Type B pancreatic cell (in vitro differentiated cells): Measurements from ENCODE around the gene EXOC4. TPM values are rescaled to one million over a fixed set of nuclear protein-coding genes. Genes with fewer than 3 reads are reported as not detected.

Source experiments
- DNase-seq: peaks from one replicate; pipeline ENCODE4 v3.0.0; 2021; ENCODE audit warnings: mixed read lengths; ENCODE audit not compliant: unreplicated experiment; ENCODE audit errors: extremely low spot score
- H3K27ac Mint-ChIP-seq: 2 replicates; pipeline ENCODE4 v1.8.0; 2021; ENCODE audit warnings: mild to moderate bottlenecking, mixed read lengths
- H3K27me3 Mint-ChIP-seq: 2 replicates; pipeline ENCODE4 v1.8.0; 2021; ENCODE audit warnings: mixed read lengths
- H3K36me3 Mint-ChIP-seq: 2 replicates; pipeline ENCODE4 v1.8.0; 2021; ENCODE audit warnings: mixed read lengths
- H3K4me1 Mint-ChIP-seq: one replicate; pipeline ENCODE4 v1.8.0; 2021; ENCODE audit warnings: mixed read lengths; ENCODE audit not compliant: unreplicated experiment
- H3K4me3 Mint-ChIP-seq: 2 replicates; pipeline ENCODE4 v1.8.0; 2021; ENCODE audit warnings: mild to moderate bottlenecking, mixed read lengths
- H3K9me3 Mint-ChIP-seq: 2 replicates; pipeline ENCODE4 v1.8.0; 2021; ENCODE audit warnings: mixed read lengths
- CTCF ChIP-seq: fragments of 200-600 bp; sonication (generic); conservative IDR thresholded peaks from 2 replicates; pipeline ENCODE4 v1.5.0; 2021; ENCODE audit warnings: antibody characterized with exemption, mild to moderate bottlenecking
- total RNA-seq: library from RNA; stranded (reverse); gene quantifications from 2 replicates; pipeline ENCODE4 v1.2.1, GENCODE V29; 2021; ENCODE audit warnings: low replicate concordance

The EXOC4 gene
- total RNA-seq, 1 donor from 2014 or later = 95.5 TPM

GRCh38 chr7:133613250-133613790 lies 360.4 kb downstream of the EXOC4 start:
- H3K27me3 Mint-ChIP-seq = peaks cover 3% of the 10 kb centered on the region
- H3K4me3 Mint-ChIP-seq = no peak overlapping the region
- no peak for TF ChIP-seq CTCF
- no peak overlapping the region for H3K27ac Mint-ChIP-seq
- DNase-seq = no peak
- no peaks in the 10 kb centered on the region for H3K9me3 Mint-ChIP-seq
- H3K36me3 Mint-ChIP-seq = no peaks in the 10 kb centered on the region
- no peaks in the 10 kb centered on the region for H3K4me1 Mint-ChIP-seq

- Mint-ChIP-seq H3K27me3 (peaks cover 3% of the 10 kb centered on the region), H3K4me3 (no peak overlapping the region), H3K9me3 (no peaks in the 10 kb centered on the region), H3K36me3 (no peaks in the 10 kb centered on the region), H3K4me1 (no peaks in the 10 kb centered on the region), H3K27ac (no peak overlapping the region)
- no peak for DNase-seq
- TF ChIP-seq CTCF = no peak
Measured at GRCh38 chr7:133614251-133614650, 361.4 kb downstream of the EXOC4 start.

DNA sequence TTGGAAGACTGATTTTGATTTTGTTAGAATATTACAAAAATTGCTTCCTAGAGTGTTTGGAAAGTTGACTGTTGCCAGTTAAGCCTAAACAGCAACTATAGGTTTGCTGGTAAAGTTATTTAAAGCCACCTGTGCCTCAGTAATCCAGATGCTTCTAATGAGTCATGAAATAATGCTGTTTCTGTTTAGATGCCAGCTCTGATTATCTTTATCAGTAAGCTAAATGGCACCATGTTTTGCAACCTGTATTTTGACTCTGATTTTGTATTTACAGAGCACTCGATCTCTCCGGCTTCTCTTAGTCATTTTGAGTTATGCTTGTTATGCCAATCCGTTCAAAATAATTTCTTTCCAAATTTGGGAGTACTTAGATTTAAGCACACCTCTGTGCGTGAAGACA lies 366.1 kb downstream of the EXOC4 start:
- no peak for DNase-seq
- H3K4me1 Mint-ChIP-seq = no peaks in the 10 kb centered on the region
- H3K4me3 Mint-ChIP-seq = no peak overlapping the region
- H3K36me3 Mint-ChIP-seq = no peaks in the 10 kb centered on the region
- H3K27me3 Mint-ChIP-seq = no peaks in the 10 kb centered on the region
- no peaks in the 10 kb centered on the region for H3K9me3 Mint-ChIP-seq
- no peak overlapping the region for H3K27ac Mint-ChIP-seq
- TF ChIP-seq CTCF = no peak

- H3K4me1 Mint-ChIP-seq = no peaks in the 10 kb centered on the region
- no peak overlapping the region for H3K27ac Mint-ChIP-seq
- H3K27me3 Mint-ChIP-seq = no peaks in the 10 kb centered on the region
- no peaks in the 10 kb centered on the region for H3K9me3 Mint-ChIP-seq
- no peak for TF ChIP-seq CTCF
- no peak overlapping the region for H3K4me3 Mint-ChIP-seq
- H3K36me3 Mint-ChIP-seq = no peaks in the 10 kb centered on the region
- DNase-seq = no peak
Measured at GRCh38 chr7:133619491-133619890, 366.6 kb downstream of the EXOC4 start.

DNA sequence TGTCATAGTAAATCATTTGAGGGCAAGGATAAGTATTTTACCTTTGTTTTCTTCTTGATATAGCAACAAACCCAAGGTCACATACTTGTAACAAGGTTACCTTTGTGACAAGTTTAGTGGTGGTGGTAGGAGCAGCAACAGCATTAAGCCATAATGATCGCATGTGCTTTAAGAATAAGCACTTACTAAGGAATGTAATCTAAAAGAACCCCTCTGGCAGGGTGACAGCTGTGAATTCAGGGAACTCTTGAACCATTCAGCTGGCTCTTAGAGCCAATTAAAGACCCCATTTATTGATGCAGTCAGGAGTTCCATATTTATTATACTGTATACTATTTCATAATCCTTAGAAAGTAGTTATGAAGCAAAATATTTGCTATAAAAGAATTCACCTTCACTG lies 370.8 kb downstream of the EXOC4 start:
- TF ChIP-seq CTCF = no peak
- Mint-ChIP-seq H3K27ac (no peak overlapping the region), H3K4me1 (peaks cover 7% of the 10 kb centered on the region), H3K36me3 (no peaks in the 10 kb centered on the region), H3K9me3 (no peaks in the 10 kb centered on the region), H3K4me3 (no peak overlapping the region), H3K27me3 (no peaks in the 10 kb centered on the region)
- DNase-seq = no peak

DNA sequence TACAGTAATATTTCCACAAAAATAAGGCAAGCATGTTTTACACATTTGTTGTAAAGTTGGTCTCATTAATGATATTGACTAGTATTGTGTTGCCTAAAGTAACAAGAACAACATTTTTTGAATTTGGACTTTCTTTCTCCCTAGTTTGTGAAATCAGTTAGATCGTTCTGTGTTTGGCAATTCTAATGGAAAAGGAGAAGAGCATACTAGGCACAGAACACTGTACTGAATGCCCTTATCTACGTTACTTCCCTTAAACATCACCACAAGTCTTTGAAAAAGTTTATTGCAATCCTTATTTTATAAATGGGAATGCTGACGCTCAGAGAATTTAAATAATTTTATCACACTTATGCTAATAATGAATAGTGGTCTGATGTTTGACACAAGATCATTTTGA lies 372.2 kb downstream of the EXOC4 start:
- Mint-ChIP-seq H3K9me3 (no peaks in the 10 kb centered on the region), H3K27me3 (no peaks in the 10 kb centered on the region), H3K4me3 (no peak overlapping the region), H3K4me1 (peaks cover 7% of the 10 kb centered on the region), H3K27ac (no peak overlapping the region), H3K36me3 (no peaks in the 10 kb centered on the region)
- no peak for TF ChIP-seq CTCF
- DNase-seq = no peak
